NCI-H2196 treated with DMSO at 0.1 percent for 48 hours (cell line): ENCODE results near the gene LCORL.
A peak's percentile ranks its signal among the peaks of the same experiment; 100 is the strongest.
"Not testable (repeated sequence)": the region's sequence is repeated elsewhere in the genome, so short reads cannot be mapped to it uniquely, and the experiment has no call there.

Experiments
- DNase-seq: peaks from one replicate; lab custom pipeline; 2025; ENCODE audit not compliant: unreplicated experiment; lab: John Stamatoyannopoulos, UW

The LCORL gene

DNA sequence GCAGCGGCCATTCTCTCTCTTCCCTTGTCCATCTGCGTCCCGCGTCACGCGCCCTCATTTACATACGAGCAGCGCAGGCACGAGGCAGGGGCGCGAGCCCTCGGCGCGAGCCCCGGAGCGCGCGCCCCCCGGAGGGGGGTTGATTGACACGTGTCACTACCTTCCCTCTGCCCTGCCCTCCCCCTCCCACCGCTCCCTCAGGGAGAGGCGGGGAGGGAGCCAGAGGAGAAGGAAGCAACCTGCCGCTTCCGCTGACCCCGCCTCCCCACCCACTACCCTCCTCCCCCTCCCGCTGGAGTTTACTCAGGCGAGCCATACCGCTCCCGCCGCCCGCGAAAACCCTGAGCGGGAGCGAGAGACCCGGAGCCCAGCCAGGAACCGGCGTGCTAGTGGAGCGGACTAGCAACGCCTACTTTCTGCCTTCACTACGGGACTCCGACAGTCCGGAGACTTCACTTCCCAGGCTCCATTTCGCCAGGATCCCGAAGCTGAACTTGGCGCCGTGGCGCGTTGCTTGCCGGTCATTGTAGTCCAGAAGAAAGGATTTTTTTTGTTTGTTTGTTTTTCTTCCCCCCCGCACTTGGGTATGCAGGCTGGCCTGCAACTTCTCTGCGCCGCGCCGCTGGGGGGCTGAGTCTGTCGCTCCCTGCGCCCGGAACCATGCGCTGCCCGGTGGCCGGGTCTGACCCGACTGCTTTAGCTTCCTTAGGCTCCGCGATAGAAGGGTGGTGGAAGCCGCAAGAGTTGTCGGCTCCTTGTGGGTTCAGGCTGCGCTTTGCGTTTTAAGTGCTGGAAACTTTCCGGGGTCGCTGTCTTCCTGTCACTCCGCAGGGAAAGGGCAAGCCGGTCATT, at the start of gene LCORL:
LCORL (minus strand) TSS at position 36 of the 852 bp plus-strand sequence; CDS start at position 32, 4 bp downstream.
- DNase-seq = peak; percentile 96

GRCh38 chr4:18069810-18070209, 48.3 kb upstream of the LCORL start:
- no peak for DNase-seq

GRCh38 chr4:18067031-18067430, 45.5 kb upstream of the LCORL start:
- DNase-seq = no peak

DNA sequence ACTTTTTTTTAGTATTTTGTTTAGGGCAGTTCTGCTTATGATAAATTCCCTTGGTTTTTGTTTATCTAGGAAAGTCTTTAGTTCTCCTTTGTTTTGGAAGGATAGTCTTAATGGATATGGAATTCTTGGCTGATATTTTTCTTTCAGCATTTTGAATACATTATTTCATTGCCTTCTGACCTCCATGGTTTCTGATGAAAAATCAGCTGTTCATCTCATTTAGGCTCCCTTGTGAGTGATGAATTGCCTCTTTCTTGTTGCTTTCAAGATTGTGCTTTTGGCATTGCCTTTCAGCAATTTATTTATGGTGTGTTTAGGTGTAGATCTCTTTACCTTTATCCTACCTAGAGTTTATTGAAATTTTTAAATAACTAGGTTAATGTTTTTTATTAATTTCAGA, 41.5 kb upstream of the LCORL start:
- no peak for DNase-seq

GRCh38 chr4:18057821-18058533, 36.4 kb upstream of the LCORL start:
- no peak for DNase-seq

- no peak for DNase-seq
These were observed 34.5 kb upstream of the LCORL start for GRCh38 chr4:18056030-18056429.

DNA sequence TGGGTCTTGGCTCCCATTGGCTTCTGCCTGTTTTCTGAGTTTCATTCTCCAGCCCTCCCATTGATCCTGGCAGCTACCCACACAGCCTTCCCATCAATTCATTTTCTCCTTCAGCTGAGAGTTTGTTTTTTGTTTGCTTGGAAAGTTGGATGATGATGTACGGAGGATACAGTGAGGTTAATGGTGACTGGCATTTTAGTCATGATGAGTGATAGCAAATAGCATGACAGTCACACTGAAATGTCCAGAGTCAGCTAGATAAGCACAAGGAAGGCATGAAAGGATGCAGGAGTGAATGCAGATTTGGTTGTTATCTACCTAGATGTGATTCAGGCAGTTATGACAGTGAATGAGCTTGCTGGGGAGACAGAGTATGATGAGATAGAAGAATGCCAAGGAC, 30.6 kb upstream of the LCORL start:
- no peak for DNase-seq

- no peak for DNase-seq
These were observed 29.7 kb upstream of the LCORL start for GRCh38 chr4:18051281-18051680.

DNA sequence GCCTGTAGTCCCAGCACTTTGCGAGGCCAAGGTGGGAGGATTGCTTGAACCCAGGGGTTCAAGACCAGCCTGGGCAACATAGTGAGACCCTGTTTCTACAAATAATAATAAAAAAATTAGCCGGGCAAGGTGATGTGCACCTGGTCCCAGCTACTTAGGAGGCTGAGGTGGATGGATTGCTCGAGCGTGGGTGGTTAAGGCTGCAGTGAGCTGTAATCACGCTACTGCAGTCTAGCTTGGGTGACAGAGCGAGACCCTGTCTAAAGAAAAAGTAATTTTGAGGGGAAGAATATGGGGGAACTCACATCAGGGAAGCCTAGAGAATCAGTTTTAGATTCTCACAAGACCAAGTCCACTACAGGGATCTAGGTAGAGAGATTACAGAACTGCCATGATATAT, 28.9 kb upstream of the LCORL start:
- no peak for DNase-seq

DNA sequence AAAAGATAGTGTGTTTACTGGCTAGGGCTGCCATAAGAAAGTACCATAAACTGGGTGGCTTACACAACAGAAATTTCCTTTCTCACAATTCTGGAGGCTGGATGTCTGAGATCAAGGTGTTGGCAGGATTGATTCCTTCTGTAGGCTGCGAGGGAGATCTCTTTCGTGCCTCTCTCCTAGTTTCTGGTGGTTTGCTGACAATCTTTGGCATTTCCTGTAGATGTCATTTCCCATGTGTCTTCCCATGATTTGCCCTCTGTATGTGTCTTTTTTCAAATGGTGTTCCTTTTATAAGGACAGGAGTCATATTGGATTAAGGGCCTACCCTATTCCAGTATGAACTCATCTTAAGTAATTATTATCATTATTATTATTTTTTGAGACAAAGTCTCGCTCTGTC, 27.9 kb upstream of the LCORL start:
- no peak for DNase-seq

GRCh38 chr4:18042754-18043153, 21.2 kb upstream of the LCORL start:
- no peak for DNase-seq

DNA sequence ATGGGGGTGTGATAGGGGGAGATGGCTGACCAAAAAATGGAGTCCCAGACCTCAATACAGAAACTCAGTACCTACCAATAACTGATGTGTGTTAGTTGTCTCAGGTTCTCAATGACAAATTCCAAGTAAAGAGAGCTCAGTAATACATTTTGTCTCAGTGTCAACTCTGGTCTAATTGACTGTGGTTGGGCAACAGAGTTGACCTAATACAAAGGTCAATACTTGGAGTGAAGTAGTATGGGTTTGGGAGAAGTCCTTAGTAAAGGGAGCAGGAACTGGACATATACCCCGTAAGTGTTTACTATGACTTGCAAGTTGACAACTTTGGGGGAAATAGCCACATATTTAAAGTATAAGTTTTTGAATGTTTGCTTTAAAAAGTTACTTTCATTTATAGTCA, 20.5 kb upstream of the LCORL start:
- DNase-seq = no peak

- DNase-seq = no peak
These were observed 19.6 kb upstream of the LCORL start for GRCh38 chr4:18041114-18041513.

DNA sequence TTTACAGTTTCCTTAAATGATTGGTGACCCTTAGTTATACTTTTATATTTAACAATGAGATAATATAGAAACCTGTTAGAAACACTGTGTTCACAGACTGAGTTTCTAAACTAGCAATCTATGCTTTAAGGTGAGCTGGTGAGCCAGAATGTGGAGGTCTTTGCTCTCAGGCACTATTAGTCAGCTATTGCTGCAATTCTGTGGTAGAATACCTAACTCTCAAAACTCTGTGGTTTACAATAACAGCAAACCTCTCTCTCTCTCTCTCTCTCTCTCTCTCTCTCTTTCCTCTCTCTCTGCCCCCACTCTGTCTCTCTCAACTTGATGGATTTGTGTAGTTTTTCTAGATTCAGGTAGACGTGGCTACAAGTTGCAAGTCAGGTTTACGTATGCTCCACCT, 17.6 kb upstream of the LCORL start:
- DNase-seq = no peak

DNA sequence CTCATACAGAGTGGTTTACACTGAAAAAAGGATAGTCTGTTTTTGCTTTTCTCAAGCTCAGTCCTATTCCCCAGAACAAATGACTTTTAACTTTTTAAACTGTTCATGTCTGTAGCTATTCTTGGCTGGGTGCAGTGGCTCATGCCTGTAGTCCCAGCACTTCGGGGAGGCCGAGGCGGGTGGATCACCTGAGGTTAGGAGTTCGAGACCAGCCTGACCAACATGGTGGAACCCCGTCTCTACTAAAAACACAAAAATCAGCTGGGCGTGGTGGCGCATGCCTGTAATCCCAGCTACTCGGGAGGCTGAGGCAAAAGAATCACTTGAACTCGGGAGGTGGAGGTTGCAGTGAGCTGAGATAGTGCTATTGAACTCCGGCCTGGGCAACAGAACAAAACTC, 14.8 kb upstream of the LCORL start:
- DNase-seq = not testable (repeated sequence)

GRCh38 chr4:18034099-18034498, 12.5 kb upstream of the LCORL start:
- DNase-seq = no peak

GRCh38 chr4:18033111-18034085, 11.8 kb upstream of the LCORL start:
- no peak for DNase-seq

- no peak for DNase-seq
These were observed 3.7 kb upstream of the LCORL start for GRCh38 chr4:18025288-18025687.

GRCh38 chr4:18022572-18023050, 1.1 kb upstream of the LCORL start:
- DNase-seq = no peak

DNA sequence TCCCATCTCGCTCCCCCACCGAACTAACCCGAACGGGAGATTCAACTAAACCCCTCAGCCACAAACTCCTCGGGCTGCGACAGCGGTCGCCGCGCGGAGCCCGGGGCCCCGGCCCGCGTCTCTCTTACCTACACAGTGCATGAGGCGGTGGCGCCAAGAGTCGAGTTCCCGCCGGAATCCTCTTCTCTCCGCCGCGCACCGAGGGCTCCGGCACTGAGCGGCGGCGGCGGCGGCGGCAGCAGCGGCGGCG, 160 bp downstream of the LCORL start:
- no peak for DNase-seq

DNA sequence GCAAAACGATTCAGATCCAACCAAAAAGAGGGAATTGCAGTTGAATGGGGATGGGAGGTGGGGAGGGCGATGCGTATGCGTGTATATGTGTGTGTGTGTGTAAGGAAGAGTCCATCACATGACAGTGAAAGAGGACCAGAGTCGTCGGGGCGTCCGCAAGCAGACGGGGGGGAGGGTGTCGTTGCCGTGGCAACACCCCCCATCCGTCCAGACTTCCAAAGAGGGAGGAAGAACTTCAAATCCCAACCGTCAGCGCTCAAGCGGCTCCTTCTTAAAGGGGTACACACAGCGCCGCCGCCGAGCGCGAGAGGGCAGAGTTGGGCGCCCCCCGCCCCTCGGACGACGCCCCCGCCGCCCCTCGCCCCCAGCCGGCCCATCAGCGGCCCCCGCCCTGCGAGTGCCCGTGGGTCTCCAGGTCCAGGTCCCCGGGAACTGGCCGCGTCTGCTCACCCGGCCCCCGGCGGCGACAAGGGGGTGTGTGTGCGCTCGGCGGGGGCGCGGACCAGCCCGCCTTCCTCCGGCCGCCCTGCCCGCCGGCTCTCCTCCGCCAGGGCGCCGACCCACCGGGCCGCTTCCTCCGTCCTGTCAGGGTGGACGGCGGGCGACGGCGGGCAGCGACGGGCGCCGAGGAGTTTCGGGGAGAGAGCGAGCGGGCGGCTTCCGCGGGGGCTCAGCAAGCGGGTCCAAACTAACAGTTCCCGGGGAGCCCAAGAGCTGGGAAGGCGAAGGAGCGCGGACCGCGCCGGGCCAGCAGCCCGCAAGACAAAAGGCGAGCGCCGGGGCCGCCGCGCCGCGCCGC, 685 bp downstream of the LCORL start:
- DNase-seq = peak; percentile 64
